WERI-Rb-1 (cell line): ENCODE measurements around the gene FBXO7.
"Not testable (repeated sequence)": the region's sequence is repeated elsewhere in the genome, so short reads cannot be mapped to it uniquely, and the experiment has no call there.

Experiments used
- DNase-seq: peaks from one replicate; pipeline ENCODE4 v3.0.0-alpha.2; 2020
- H3K27ac ChIP-seq: fragments of 250-450 bp; sonication (Bioruptor Pico); 2 replicates; pipeline ENCODE4 v1.5.1; 2020; ENCODE audit warnings: mild to moderate bottlenecking, moderate library complexity
- H3K27me3 ChIP-seq: fragments of 250-450 bp; sonication (Bioruptor Pico); 2 replicates; pipeline ENCODE4 v1.5.1; 2021; ENCODE audit warnings: mild to moderate bottlenecking, low read depth, moderate library complexity; ENCODE audit not compliant: insufficient read depth, severe bottlenecking
- H3K36me3 ChIP-seq: fragments of 250-450 bp; sonication (Bioruptor Pico); 2 replicates; pipeline ENCODE4 v1.5.1; 2020; ENCODE audit warnings: mild to moderate bottlenecking, moderate library complexity
- H3K4me3 ChIP-seq: 2 replicates; pipeline ENCODE4 v1.5.1; 2011; ENCODE audit warnings: low read depth, mild to moderate bottlenecking, control low read depth, low read length
- H3K9me3 ChIP-seq: fragments of 250-450 bp; sonication (Bioruptor Pico); 2 replicates; pipeline ENCODE4 v1.5.1; 2021; ENCODE audit warnings: mild to moderate bottlenecking, moderate library complexity; ENCODE audit not compliant: severe bottlenecking
- TF ChIP-seq, protein P1 (sequence below): IDR thresholded peaks from 2 replicates; pipeline ENCODE4 v1.5.1; 2011; ENCODE audit warnings: low read depth, mild to moderate bottlenecking, control low read depth, inconsistent platforms, low read length

Gene FBXO7

DNA sequence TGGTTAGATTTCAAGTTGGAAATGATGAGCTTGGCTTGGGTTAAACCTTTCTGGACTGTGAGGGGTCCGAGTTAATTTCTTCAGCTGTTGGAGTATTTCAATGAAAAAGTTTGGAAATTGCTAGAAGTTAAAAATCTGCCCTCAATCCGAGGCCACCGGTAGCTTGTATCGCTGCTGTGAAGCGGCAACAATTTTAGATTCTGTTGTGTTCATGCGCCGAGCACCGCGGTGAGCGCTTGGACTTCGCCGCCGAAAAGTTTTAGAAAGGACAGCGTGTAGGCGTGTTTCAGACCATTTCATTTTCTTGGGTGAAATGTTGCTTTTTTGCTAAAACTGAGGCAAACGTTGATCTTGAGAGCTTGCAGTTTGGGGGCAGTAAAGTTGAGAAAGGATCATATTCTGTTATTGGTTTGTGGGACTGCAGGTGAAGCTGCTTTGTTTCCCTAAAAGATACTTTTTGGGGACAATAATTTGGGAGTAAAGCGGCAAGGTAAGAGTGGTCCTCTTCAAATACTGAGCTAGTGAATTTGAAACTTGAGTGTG lies 928 bp downstream of the FBXO7 start:
- no peak for DNase-seq

DNA sequence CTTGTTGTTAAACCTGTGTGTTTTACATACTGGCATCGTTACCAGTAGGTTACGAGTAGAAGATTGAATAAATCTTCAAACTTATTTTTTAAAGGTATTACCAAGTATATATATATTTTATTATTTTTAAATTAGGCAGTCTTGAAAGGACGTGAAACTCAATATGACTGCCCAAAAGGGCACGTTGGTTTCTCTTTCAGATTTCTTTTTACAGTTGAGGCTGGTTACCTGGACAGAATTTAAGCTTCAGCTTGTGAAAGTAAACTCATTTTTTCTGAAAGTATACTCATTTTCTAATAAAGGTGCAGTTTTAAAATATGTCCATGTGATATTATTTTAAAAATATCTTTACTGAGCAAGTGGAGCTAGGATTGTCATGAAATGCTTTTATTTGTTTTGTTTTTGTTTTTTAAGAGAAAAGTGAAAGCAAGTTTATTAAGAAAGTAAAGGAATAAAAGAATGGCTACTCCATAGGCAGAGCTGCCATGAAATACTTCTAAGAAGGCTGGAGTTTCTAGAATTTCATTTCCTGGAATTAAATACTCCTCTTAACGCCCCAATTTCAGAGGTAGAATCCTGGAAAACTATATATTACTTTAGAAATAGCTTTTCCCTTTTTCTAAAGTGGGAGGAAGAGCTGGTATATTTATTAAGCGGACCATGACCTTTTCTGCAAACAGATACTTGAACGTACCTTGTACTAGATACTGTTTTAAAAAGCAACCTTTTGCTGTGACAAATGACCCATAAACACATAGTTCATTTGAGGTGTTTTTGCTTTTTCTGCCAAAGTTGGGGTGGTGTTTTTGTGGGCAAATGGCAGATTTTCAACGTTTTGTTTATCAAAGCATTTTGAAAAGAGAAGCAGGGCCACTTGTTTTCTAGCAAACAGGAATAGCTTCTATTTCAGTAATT lies 1.9 kb downstream of the FBXO7 start:
- Histone ChIP-seq H3K4me3 (no peak overlapping the region), H3K27ac (no peak overlapping the region), H3K36me3 (peaks cover 3% of the 10 kb centered on the region; the same call in 1 of the 2 replicates), H3K9me3 (no peaks in the 10 kb centered on the region), H3K27me3 (no peaks in the 10 kb centered on the region)
- TF ChIP-seq, protein P1, sequence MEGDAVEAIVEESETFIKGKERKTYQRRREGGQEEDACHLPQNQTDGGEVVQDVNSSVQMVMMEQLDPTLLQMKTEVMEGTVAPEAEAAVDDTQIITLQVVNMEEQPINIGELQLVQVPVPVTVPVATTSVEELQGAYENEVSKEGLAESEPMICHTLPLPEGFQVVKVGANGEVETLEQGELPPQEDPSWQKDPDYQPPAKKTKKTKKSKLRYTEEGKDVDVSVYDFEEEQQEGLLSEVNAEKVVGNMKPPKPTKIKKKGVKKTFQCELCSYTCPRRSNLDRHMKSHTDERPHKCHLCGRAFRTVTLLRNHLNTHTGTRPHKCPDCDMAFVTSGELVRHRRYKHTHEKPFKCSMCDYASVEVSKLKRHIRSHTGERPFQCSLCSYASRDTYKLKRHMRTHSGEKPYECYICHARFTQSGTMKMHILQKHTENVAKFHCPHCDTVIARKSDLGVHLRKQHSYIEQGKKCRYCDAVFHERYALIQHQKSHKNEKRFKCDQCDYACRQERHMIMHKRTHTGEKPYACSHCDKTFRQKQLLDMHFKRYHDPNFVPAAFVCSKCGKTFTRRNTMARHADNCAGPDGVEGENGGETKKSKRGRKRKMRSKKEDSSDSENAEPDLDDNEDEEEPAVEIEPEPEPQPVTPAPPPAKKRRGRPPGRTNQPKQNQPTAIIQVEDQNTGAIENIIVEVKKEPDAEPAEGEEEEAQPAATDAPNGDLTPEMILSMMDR: no peak
- DNase-seq: no peak

More for the DNA sequence above, 928 bp downstream of the FBXO7 start:
- Histone ChIP-seq H3K36me3 (peaks cover 3% of the 10 kb centered on the region; the same call in 1 of the 2 replicates), H3K9me3 (no peaks in the 10 kb centered on the region), H3K27ac (peak overlapping the region; percentile 90), H3K27me3 (no peaks in the 10 kb centered on the region), H3K4me3 (peak overlapping the region; percentile 85)
- TF ChIP-seq, protein P1: no peak

DNA sequence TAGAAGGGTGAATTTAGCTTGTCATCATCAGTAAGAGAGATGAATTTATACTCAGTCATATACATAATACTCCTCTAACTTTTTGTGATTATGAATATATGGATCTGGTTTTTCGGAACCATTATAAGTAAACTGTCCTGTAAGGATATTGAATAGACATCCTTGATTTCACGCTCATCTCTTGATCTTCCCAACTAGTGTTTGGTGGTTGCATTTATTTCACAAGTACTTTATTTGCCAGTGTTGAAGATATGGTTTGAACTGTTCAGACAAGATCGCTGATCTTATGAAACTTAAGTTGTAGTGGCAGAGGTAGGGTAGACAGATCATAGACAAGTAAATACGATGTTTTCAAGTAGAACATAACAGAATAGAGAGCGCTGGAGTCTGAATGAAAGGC lies 3.0 kb downstream of the FBXO7 start:
- no peak overlapping the region for H3K4me3 ChIP-seq
- no peaks in the 10 kb centered on the region for H3K9me3 ChIP-seq
- H3K36me3 ChIP-seq: peaks cover 3% of the 10 kb centered on the region; the same call in 1 of the 2 replicates
- no peak for DNase-seq
- no peak overlapping the region for H3K27ac ChIP-seq
- no peaks in the 10 kb centered on the region for H3K27me3 ChIP-seq
- TF ChIP-seq, protein P1: no peak

DNA sequence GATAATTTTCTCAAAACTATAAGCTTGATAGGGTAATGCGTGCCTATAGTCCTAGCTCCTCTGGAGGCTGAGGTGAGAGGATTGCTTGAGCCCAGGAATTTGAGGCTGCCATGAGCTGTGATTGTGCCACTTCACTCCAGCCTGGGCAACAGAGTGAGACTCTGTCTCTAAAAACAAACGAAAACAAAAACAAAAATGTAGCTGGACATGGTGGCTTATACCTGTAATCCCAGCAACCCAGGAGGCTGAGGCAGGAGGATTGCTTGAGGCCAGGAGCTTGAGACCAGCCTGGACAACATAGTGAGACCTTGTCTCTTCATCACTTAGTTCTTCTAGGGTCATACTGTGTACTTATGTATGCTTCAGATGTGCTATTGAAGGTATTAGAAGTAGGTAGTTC lies 3.9 kb downstream of the FBXO7 start:
- H3K9me3 ChIP-seq, H3K27me3 ChIP-seq, H3K4me3 ChIP-seq, H3K27ac ChIP-seq, DNase-seq, H3K36me3 ChIP-seq: not testable (repeated sequence)

DNA sequence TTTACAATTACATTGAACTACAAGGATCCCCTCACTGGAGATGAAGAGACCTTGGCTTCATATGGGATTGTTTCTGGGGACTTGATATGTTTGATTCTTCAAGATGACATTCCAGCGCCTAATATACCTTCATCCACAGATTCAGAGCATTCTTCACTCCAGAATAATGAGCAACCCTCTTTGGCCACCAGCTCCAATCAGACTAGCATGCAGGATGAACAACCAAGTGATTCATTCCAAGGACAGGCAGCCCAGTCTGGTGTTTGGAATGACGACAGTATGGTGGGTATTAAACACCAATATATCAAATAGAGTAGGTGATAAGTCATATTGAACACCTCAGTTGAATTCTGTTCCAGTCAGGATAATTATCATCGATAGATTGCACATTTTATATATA lies 4.4 kb downstream of the FBXO7 start:
- TF ChIP-seq, protein P1: no peak
- no peak overlapping the region for H3K4me3 ChIP-seq
- H3K27me3 ChIP-seq: no peaks in the 10 kb centered on the region
- DNase-seq: no peak
- H3K9me3 ChIP-seq: no peaks in the 10 kb centered on the region
- H3K27ac ChIP-seq: no peak overlapping the region
- peaks cover 3% of the 10 kb centered on the region; the same call in 1 of the 2 replicates for H3K36me3 ChIP-seq

DNA sequence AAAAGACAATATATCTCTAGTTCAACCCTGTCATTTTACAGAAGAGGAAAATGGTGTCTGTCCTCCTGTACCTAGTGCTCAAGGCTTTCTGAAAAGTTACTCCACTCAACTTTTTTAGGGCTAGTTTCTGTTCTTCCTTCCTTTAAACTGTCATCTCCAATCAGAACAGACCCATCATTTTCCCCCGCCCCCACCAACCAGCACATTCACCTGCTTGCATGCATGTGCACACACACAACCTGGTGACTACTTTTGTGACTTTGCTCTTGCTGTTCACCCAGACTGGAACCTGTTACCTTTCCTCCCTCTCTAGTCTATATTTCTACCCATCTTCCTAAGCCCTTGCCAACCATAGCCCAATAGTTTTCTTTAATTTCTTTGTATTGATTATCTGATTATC lies 5.6 kb downstream of the FBXO7 start:
- TF ChIP-seq, protein P1: no peak
- H3K27ac ChIP-seq: no peak overlapping the region
- H3K36me3 ChIP-seq: peaks cover 11% of the 10 kb centered on the region
- no peak for DNase-seq
- no peaks in the 10 kb centered on the region for H3K27me3 ChIP-seq
- no peaks in the 10 kb centered on the region for H3K9me3 ChIP-seq
- no peak overlapping the region for H3K4me3 ChIP-seq
